Progenitor cell of endocrine pancreas (in vitro differentiated cells): ENCODE measurements around the gene APELA. TPM values are rescaled to one million over a fixed set of nuclear protein-coding genes. Genes with fewer than 3 reads are reported as not detected.
"Not testable (repeated sequence)": the region's sequence is repeated elsewhere in the genome, so short reads cannot be mapped to it uniquely, and the experiment has no call there.

Experiments used
- DNase-seq: peaks from one replicate; pipeline ENCODE4 v3.0.0; 2021; ENCODE audit warnings: low spot score; ENCODE audit not compliant: unreplicated experiment
- H3K27ac Mint-ChIP-seq: 2 replicates; pipeline ENCODE4 v1.8.0; 2021; ENCODE audit warnings: mild to moderate bottlenecking, moderate library complexity, mixed read lengths
- H3K27me3 Mint-ChIP-seq: 2 replicates; pipeline ENCODE4 v1.8.0; 2021; ENCODE audit warnings: mixed read lengths
- H3K36me3 Mint-ChIP-seq: 2 replicates; pipeline ENCODE4 v1.8.0; 2022; ENCODE audit warnings: mixed read lengths; ENCODE audit not compliant: insufficient read depth
- H3K4me1 Mint-ChIP-seq: 2 replicates; pipeline ENCODE4 v1.8.0; 2021; ENCODE audit warnings: low read depth, mixed read lengths
- H3K4me3 Mint-ChIP-seq: 2 replicates; pipeline ENCODE4 v1.8.0; 2021; ENCODE audit warnings: low read depth, mild to moderate bottlenecking, moderate library complexity, mixed read lengths
- H3K9me3 Mint-ChIP-seq: 2 replicates; pipeline ENCODE4 v1.8.0; 2021; ENCODE audit warnings: low read depth, mixed read lengths
- total RNA-seq: library from RNA; stranded (reverse); gene quantifications from 2 replicates; pipeline ENCODE4 v1.2.1, GENCODE V29; 2021
- TF ChIP-seq, protein P1 (sequence below): fragments of 200-600 bp; sonication (generic); IDR thresholded peaks from one replicate; pipeline ENCODE4 v1.5.0; 2021; ENCODE audit warnings: antibody characterized with exemption, mild to moderate bottlenecking; ENCODE audit not compliant: unreplicated experiment

APELA gene
- total RNA-seq, 1 donor from 2014 or later: 4.8 TPM

DNA sequence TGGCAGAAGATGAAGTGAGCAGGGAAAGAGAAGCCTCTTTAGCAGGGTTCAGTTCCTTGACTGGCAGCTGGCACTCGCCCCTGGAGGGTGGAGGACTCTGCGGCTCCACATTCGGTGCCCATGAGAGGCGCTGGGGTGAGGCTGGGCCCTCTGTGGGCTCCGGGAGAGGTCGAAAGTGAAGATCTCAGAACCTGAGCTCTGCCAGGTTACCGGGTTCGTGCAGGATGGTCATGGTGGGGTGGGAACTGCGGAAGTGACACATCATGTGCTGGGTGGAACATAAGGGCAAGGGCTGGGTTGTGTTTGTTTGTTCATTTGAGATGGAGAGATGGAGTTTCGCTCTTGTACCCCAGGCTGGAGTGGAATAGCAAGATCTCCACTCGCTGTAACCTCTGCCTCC lies 56.3 kb downstream of the APELA start:
- TF ChIP-seq, protein P1, sequence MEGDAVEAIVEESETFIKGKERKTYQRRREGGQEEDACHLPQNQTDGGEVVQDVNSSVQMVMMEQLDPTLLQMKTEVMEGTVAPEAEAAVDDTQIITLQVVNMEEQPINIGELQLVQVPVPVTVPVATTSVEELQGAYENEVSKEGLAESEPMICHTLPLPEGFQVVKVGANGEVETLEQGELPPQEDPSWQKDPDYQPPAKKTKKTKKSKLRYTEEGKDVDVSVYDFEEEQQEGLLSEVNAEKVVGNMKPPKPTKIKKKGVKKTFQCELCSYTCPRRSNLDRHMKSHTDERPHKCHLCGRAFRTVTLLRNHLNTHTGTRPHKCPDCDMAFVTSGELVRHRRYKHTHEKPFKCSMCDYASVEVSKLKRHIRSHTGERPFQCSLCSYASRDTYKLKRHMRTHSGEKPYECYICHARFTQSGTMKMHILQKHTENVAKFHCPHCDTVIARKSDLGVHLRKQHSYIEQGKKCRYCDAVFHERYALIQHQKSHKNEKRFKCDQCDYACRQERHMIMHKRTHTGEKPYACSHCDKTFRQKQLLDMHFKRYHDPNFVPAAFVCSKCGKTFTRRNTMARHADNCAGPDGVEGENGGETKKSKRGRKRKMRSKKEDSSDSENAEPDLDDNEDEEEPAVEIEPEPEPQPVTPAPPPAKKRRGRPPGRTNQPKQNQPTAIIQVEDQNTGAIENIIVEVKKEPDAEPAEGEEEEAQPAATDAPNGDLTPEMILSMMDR: no peak
- Mint-ChIP-seq H3K4me3 (no peak overlapping the region), H3K27me3 (no peaks in the 10 kb centered on the region), H3K4me1 (no peaks in the 10 kb centered on the region), H3K27ac (no peak overlapping the region), H3K36me3 (no peaks in the 10 kb centered on the region), H3K9me3 (peaks cover 3% of the 10 kb centered on the region)
- no peak for DNase-seq

- no peak for DNase-seq
- H3K4me1 Mint-ChIP-seq: no peaks in the 10 kb centered on the region
- H3K4me3 Mint-ChIP-seq: no peak overlapping the region
- no peaks in the 10 kb centered on the region for H3K36me3 Mint-ChIP-seq
- peaks cover 3% of the 10 kb centered on the region for H3K27me3 Mint-ChIP-seq
- TF ChIP-seq, protein P1: peak; percentile 51
- no peak overlapping the region for H3K27ac Mint-ChIP-seq
- H3K9me3 Mint-ChIP-seq: no peaks in the 10 kb centered on the region
Measured at GRCh38 chr4:164935363-164935762, 58.4 kb downstream of the APELA start.

DNA sequence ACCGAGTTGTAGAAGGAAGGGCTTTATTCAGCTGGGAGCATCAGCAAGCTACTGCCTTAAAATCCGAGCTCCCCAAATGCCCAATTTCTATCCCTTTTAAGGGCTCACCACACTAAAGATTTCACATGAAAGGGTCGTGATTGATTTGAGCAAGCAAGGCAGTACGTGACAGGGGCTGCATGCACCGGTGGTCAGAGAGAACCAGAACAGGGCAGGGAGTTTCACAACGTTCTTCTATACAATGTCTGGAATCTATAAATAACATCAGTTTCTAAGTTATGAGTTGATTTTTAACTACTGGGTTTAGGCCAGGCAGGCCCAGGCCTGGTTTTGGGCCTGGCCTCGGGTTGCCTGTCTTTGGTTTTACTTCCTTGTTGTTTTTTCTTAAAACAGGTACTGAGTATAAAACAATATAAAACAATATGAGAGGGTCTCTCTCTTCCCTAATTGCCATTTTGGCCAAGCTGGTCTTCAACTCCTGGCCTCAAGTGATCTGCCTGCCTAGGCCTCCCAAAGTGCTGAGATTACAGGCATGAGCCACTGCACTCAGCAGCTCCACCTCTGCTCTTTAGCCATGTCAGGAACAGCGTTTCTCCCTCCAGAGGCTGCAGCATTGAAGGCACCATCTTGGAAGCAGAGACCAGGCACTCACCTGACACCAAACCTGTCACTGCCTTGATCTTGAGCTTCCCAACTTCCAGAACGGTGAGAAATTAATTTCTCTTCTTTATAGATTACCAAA lies 59.1 kb downstream of the APELA start:
- not testable (repeated sequence) for H3K4me1 Mint-ChIP-seq, H3K27ac Mint-ChIP-seq, H3K36me3 Mint-ChIP-seq, H3K9me3 Mint-ChIP-seq, DNase-seq, H3K27me3 Mint-ChIP-seq, H3K4me3 Mint-ChIP-seq

- TF ChIP-seq, protein P1: peak; percentile 33
- no peak for DNase-seq
- Mint-ChIP-seq H3K27ac (no peak overlapping the region), H3K9me3 (no peaks in the 10 kb centered on the region), H3K4me3 (no peak overlapping the region), H3K4me1 (no peaks in the 10 kb centered on the region), H3K27me3 (peaks cover 3% of the 10 kb centered on the region), H3K36me3 (no peaks in the 10 kb centered on the region)
Measured at GRCh38 chr4:164937576-164938270, 60.7 kb downstream of the APELA start.

DNA sequence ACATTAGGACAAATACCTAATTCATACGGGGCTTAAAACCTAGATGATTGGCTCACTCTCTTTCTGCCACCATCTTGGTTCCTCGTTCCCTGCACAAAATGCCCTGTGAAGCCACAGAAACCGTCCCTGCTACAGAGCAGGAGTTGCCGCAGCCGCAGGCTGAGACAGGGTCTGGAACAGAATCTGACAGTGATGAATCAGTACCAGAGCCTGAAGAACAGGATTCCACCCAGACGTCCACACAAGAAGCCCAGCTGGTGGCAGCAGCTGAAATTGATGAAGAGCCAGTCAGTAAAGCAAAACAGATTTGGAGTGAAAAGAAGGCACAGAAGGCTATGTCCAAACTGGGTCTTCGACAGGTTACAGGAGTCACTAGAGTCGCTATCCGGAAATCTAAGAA lies 66.2 kb downstream of the APELA start:
- TF ChIP-seq, protein P1: no peak
- no peak overlapping the region for H3K4me3 Mint-ChIP-seq
- no peaks in the 10 kb centered on the region for H3K9me3 Mint-ChIP-seq

GRCh38 chr4:164945146-164945545 lies 68.2 kb downstream of the APELA start:
- Mint-ChIP-seq H3K27me3 (peaks cover 5% of the 10 kb centered on the region), H3K9me3 (no peaks in the 10 kb centered on the region), H3K36me3 (no peaks in the 10 kb centered on the region), H3K4me1 (no peaks in the 10 kb centered on the region), H3K27ac (no peak overlapping the region), H3K4me3 (no peak overlapping the region)
- no peak for DNase-seq
- TF ChIP-seq, protein P1: no peak

More for the DNA sequence above, 66.2 kb downstream of the APELA start:
- no peaks in the 10 kb centered on the region for H3K36me3 Mint-ChIP-seq
- no peaks in the 10 kb centered on the region for H3K4me1 Mint-ChIP-seq
- H3K27ac Mint-ChIP-seq: no peak overlapping the region
- DNase-seq: no peak
- H3K27me3 Mint-ChIP-seq: peaks cover 5% of the 10 kb centered on the region
